HL-60 (cell line): ENCODE results near the gene TMPRSS3.

ENCODE experiments used
- CTCF ChIP-seq: IDR thresholded peaks from one replicate; pipeline ENCODE4 v1.5.1; 2011; ENCODE audit warnings: low read length, control low read depth, inconsistent platforms; ENCODE audit not compliant: insufficient read depth
- POLR2AphosphoS5 ChIP-seq: IDR thresholded peaks from 2 replicates; pipeline ENCODE4 v1.6.1; 2012; ENCODE audit warnings: low read depth
- REST ChIP-seq: IDR thresholded peaks from 2 replicates; pipeline ENCODE4 v1.6.1; 2012; ENCODE audit warnings: low read depth; ENCODE audit not compliant: insufficient replicate concordance

- TF ChIP-seq POLR2AphosphoS5: no peak
- no peak for TF ChIP-seq CTCF
- no peak for TF ChIP-seq REST
Observed at GRCh38 chr21:42384156-42384945, 11.5 kb downstream of the TMPRSS3 start.
